ENCODE results near the gene ADAMTS12. TPM values are rescaled to one million over a fixed set of nuclear protein-coding genes. Genes with fewer than 3 reads are reported as not detected.

Gene ADAMTS12
- total RNA-seq, 2 experiments from 2014 or later, result not detected

DNA sequence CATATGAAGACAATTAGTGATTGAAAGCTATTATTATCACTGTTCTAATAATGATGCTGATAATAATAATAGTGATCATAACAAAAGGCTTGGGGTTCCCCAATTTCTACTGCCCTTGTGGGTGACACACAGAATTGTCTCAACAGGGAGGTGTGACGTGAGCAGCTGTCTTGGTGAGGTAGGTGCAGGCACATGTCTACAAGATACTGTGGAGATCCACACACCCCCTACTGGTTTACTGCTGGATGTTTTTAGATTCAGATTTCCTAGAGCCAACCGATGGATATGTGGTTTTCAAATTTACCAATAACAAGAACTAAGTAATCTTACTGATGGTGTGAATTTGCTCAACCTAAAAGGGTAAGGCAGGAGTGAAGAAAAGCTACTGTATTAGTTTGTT is 312.0 kb downstream of the ADAMTS12 start:
- intact Hi-C loops (cut with micrococcal nuclease), result loop anchor here (10.0 kb wide), 1 partner anchor 355 kb away; the partner anchor contains the start of gene RXFP3
- Mint-ChIP-seq H3K9me3 (peaks cover 4% of the 10 kb centered on the region), H3K4me1 (ENCODE audit: low read depth) (no peaks in the 10 kb centered on the region), H3K4me3 (no peak overlapping the region), H3K36me3 (ENCODE audit: low read depth) (no peaks in the 10 kb centered on the region), H3K27ac (no peak overlapping the region), H3K27me3 (peaks cover 2% of the 10 kb centered on the region)
- DNase-seq (no peak), ATAC-seq (no peak)
- POLR2A ChIA-PET, result no interaction called here
- TF ChIP-seq, protein P1, sequence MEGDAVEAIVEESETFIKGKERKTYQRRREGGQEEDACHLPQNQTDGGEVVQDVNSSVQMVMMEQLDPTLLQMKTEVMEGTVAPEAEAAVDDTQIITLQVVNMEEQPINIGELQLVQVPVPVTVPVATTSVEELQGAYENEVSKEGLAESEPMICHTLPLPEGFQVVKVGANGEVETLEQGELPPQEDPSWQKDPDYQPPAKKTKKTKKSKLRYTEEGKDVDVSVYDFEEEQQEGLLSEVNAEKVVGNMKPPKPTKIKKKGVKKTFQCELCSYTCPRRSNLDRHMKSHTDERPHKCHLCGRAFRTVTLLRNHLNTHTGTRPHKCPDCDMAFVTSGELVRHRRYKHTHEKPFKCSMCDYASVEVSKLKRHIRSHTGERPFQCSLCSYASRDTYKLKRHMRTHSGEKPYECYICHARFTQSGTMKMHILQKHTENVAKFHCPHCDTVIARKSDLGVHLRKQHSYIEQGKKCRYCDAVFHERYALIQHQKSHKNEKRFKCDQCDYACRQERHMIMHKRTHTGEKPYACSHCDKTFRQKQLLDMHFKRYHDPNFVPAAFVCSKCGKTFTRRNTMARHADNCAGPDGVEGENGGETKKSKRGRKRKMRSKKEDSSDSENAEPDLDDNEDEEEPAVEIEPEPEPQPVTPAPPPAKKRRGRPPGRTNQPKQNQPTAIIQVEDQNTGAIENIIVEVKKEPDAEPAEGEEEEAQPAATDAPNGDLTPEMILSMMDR (IDR thresholded peaks at IDR 0.05), result no peak
- CTCF ChIA-PET, result interaction anchor here (1.2 to 4.3 kb wide), 3 partner anchors 9 to 148 kb away, joined by 3 to 19 read pairs (median 6); no protein-coding TSS in a partner anchor

DNA sequence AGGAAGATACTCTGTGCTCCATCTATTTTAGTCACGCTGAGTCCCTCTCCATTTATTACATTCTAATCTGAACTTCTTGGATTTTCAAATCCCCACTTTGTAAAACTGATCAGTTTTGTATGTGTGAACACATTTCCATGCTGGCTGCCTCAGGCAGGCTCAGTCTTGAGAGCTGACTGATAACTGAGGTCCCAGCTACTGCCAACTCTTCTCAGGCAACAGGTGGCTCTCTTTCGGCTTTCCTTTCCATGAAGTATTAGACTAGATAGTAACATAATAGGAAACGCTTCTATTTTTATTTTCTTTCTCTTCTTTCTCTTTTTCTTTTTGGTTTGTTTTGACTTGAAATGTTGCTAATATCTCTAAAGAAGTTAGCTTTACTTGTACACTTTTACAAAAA is 312.6 kb downstream of the ADAMTS12 start:
- POLR2A ChIA-PET, result no interaction called here
- CTCF ChIA-PET, result interaction anchor here (4.3 kb wide), 1 partner anchor 9 kb away, joined by 19 read pairs; no protein-coding TSS in a partner anchor
- TF ChIP-seq, protein P1 (IDR thresholded peaks at IDR 0.05), result no peak

DNA sequence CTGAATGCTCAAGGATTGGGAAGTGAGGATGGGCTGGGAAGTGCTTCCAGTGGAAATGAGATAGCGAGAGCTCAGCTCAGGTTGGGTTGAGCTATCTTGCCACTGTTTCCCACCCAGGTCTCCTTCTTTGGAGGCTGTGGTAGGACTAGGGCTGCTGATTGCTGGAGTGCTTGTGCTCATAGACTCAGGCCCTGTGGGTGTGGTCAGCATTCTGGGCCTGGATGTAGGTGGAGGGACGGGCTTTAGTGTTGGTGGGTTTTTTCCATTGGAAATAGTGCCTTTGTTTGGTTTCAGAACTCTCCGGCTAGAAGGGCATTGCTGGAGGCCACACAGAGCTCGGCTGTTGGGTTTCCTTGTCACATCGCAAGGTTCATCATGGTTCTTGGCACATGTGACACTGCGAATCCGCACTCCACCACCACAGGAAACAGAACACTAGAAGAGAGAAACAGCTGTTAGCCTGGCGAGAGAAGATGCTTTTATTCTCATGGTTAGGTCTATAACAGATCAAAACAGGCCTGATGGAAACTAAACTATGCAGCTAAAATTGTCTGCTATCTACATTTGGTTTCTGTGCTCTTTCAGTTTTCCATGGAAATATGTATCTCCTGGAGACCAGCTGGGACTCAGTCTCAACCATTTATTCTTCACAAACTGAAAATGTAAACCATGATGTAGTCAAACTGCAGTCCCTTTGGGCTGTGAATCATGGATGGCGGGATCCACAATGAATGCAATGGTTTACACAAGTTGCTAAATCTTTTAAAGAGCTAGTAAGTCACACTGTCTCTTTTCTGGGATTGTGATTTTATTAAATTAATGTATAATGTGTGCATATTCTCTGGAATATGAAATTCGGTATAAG is 314.8 kb downstream of the ADAMTS12 start:
- no peaks in the 10 kb centered on the region for H3K4me1 Mint-ChIP-seq (ENCODE audit: low read depth)
- no peak overlapping the region for H3K27ac Mint-ChIP-seq
- H3K36me3 Mint-ChIP-seq (ENCODE audit: low read depth), result no peaks in the 10 kb centered on the region
- peaks cover 4% of the 10 kb centered on the region for H3K9me3 Mint-ChIP-seq
- DNase-seq (no peak), ATAC-seq (no peak)
- CTCF ChIA-PET, result interaction anchor here (2.0 to 4.3 kb wide), 2 partner anchors 12 to 358 kb away, joined by 7 to 19 read pairs; no protein-coding TSS in a partner anchor
- TF ChIP-seq, protein P1 (IDR thresholded peaks at IDR 0.05), result no peak
- H3K4me3 Mint-ChIP-seq, result no peak overlapping the region
- POLR2A ChIA-PET, result no interaction called here
- H3K27me3 Mint-ChIP-seq, result peaks cover 2% of the 10 kb centered on the region
- intact Hi-C loops (cut with micrococcal nuclease), result no loop called here

More for the DNA sequence above, 312.6 kb downstream of the ADAMTS12 start:
- ATAC-seq (no peak), DNase-seq (no peak)
- intact Hi-C loops (cut with micrococcal nuclease), result no loop called here
- Mint-ChIP-seq H3K36me3 (ENCODE audit: low read depth) (no peaks in the 10 kb centered on the region), H3K9me3 (peaks cover 4% of the 10 kb centered on the region), H3K4me1 (ENCODE audit: low read depth) (no peaks in the 10 kb centered on the region), H3K27me3 (peaks cover 2% of the 10 kb centered on the region), H3K4me3 (no peak overlapping the region), H3K27ac (no peak overlapping the region)

GRCh38 chr5:33565324-33565723 is 326.5 kb downstream of the ADAMTS12 start:
- no peaks in the 10 kb centered on the region for H3K4me1 Mint-ChIP-seq (ENCODE audit: low read depth)
- H3K27ac Mint-ChIP-seq, result no peak overlapping the region
- no peak for DNase-seq
- intact Hi-C loops (cut with micrococcal nuclease), result no loop called here
- H3K27me3 Mint-ChIP-seq, result no peaks in the 10 kb centered on the region
- no peak overlapping the region for H3K4me3 Mint-ChIP-seq
- no peaks in the 10 kb centered on the region for H3K36me3 Mint-ChIP-seq (ENCODE audit: low read depth)
- POLR2A ChIA-PET, result no interaction called here
- no peaks in the 10 kb centered on the region for H3K9me3 Mint-ChIP-seq
- TF ChIP-seq, protein P1 (IDR thresholded peaks at IDR 0.05), result no peak
- CTCF ChIA-PET, result interaction anchor here (1.3 kb wide), 1 partner anchor 10 kb away, joined by 5 read pairs; no protein-coding TSS in a partner anchor
- ATAC-seq, result no peak

Measured in activated CD8-positive, alpha-beta T cell treated with anti-CD3 and anti-CD28 coated beads for 36 hours (primary cell).